Suppressor macrophage (primary cell): ENCODE measurements around the gene MGAT5.
A peak's percentile ranks its signal among the peaks of the same experiment; 100 is the strongest.

Experiments
- DNase-seq, 4 experiments: peaks; one replicate each; pipeline ENCODE4 v3.0.0-alpha.2; 2020 to 2022

MGAT5 gene

DNA sequence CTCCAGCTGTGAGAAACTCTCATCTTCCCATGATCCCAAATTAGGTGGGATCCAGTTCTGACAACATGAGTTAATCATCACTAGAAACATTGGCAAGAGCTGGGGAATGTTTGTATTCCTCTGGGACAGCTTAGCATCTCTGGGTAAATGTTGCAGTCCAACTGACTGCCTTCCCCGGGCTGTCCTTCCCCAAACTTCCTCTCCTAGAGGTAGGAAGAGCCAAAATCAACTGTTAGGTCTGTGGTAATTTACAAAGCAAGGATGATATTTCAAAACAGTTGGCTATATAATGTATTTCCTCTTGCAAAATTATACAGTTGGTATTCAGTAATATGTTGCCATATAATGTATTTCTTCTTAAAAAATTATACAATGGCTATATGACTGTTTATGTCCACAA, 148.5 kb downstream of the MGAT5 start:
- DNase-seq, result peak in 3 of 4 experiments; percentile 13 to 37 (median 35)

DNA sequence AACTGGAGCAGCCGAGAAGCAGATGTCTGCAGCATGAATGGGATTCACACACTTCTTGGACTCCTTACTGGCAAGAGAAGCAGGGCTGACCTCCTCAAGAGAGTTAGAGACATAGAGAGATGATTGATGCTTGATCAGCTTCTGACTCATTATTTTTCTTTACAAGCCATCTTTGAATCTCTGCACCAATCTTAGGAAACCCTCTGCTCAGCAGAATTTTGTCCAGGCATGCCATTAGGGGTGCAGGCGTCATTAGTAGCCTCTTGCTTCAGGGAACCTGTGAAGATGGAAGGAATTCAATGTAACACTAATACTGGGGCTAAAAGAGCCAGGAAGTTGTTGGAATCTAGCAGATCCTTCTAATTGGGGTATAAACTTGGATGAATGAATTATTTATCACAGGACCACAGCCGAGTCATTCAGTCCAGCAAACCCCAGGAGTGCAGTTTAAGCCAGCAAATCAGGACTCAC, 151.8 kb downstream of the MGAT5 start:
- DNase-seq, result no peak

DNA sequence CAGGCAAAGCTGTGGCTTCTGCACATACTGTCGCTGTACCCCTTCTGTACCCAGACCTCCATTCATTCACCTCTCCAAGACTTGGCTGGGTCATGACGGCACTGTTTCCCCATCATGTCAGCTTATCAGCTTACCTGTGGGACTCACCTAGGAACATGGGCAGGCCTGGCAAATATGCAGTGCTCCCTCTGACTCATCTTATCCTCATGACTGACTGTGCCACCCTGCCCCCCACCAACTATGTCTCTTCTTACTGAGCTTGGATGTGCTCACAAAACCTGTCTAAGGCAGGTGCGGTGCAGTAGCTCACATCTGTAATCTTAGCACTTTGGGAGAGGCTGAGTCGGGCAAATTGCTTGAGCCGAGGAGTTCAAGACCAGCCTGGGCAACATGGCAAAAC, 152.4 kb downstream of the MGAT5 start:
- DNase-seq, result no peak

DNA sequence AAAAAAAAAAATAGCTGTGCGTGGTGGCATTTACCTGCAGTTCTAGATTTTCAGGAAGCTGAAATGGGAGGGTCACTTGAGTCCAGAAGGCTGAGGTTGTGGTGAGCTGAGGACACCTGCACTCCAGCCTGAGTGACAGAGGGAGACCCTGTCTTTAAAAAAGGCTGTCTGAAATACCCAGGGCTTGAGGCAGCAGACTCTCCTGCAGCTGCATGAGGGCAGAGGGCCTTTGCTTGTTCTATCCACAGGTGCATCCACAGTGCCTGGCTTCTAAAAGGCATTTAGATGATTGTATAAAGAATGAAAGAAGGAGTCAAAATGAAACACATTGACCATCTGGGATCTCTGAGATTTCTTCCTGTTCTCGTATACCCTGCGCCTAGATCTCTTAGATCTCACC, 152.9 kb downstream of the MGAT5 start:
- no peak for DNase-seq

DNA sequence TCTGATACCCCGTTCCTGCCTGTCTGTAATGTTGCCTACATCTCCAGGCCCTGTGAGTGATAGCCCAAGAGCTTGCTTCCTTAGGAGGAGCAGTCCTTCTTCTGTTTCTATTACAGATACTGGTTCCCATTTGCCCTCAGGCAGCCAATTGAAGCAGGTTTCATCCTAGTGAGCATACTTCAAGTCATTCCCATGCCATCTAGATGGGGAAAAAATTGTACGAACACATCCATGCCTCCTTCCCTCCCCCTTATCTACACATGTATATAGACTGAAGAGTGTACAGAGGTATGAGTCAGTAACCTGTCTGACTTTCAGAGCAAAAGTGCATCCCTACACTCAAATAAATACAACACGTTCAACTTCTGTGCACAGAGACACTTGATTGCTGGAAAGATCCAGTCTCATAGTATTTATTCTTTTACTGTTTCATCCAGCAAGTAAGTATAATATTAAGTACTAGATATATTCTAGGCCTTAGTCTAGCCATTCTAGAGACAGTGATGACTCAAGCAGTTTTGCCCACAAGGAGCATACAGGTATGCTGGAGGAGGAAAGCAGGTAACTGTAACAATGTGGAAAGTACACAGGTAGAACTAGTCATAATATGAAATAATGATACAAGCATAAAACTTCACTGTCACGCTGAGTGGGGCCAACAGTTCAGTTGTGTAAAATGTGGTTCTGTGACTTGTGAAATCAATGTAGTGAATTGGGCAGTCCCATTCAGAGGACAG, 153.4 kb downstream of the MGAT5 start:
- no peak for DNase-seq

DNA sequence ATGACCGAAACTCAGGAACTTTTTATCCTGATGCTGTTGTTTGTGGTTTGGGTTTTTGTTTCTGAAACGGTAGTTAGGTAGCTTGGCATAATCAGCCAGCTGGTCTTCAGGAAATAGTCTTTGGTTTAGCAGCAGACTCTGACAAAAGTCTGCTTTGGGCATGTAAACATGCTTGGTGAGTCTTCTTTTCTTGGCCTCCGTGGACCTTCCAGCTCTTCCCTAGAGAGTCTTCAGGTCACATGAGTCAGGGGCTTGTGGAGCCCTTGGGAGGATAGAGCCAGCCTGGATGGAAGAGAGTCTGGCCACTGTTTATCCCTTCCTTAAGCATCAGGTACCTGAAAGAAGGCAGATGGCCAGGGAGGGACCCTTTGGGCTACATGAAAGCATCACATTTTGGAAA, 154.5 kb downstream of the MGAT5 start:
- no peak for DNase-seq

DNA sequence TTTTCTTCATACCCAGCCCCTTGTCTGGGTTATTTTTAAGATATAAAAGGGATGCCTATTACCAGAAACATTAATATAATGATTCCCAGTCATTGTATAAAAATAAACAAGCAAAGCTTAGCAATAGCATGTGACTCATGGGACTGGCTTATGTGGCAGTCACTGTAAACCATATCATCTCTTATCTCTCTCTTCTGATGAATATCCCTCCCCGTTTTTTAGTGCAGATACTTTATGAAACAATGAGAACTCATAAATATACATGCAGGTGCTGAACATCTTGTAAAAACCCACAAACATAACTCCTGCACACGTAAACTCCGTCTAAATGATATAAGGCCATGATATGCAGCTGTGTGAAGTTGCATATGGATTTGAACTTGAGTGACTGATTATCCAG, 154.9 kb downstream of the MGAT5 start:
- no peak for DNase-seq

DNA sequence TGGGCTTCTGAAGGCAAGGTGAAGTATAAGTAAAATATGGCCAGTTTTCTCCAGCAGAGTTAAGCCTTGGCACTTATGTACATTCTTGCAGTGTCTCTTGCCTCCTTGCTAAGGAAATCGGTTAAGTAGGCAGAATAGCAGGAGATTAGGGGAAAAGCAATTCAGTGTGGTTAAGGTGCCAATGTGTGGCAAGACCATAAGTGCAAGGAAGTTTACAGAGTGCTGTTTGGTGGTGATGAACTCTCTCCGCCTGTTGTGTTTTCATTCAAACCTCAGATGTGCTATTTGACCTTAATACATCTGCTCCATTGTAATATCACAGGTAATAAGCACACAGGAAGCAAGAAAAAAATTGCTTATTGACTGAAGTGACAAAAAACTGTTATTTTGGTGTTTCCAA, 156.1 kb downstream of the MGAT5 start:
- DNase-seq, result no peak

DNA sequence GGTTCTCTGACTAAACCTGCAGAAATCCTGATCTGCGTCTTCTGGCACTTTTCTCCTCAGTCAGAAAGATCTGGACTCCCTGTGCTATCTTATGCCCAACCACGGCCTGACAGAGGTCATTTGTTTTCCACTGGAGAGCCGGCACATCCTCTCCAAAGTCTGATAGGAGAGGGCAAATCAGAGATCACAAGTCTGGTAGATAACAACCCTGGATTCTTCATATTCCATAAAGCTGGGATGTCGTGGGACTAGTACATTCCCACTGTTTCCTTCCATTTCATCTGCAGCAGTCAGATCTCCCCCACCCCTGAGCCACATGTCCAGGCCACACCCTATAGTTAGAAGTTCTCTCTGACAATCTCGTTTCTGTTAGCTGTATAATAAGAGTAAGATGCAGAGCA, 157.0 kb downstream of the MGAT5 start:
- no peak for DNase-seq

DNA sequence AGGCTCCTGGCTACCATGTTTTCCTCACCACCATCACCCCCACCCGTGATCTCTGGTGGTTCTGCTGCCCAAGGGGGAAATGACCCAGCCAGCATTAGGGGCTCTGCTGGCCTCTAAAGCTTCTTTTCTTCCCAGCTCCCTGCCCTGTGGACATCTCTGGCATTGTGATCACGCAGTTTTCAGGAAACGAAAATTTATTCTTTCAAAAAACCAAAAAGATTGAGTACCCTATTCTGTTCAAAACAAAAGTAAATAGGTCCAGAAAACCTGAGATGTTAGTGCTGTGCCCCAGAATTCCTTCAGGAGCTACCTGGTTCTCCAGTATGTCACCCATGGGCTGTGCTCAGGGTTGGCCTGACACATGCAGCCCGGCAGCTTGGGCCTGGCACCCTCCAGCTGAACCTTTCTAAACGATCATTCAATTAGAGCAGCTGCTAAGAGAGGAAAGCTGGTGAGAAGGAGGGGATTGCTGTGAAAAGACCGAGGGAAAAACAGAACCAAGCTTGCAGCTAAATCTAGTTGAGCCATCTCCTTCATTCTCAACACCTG, 157.5 kb downstream of the MGAT5 start:
- DNase-seq, result no peak

DNA sequence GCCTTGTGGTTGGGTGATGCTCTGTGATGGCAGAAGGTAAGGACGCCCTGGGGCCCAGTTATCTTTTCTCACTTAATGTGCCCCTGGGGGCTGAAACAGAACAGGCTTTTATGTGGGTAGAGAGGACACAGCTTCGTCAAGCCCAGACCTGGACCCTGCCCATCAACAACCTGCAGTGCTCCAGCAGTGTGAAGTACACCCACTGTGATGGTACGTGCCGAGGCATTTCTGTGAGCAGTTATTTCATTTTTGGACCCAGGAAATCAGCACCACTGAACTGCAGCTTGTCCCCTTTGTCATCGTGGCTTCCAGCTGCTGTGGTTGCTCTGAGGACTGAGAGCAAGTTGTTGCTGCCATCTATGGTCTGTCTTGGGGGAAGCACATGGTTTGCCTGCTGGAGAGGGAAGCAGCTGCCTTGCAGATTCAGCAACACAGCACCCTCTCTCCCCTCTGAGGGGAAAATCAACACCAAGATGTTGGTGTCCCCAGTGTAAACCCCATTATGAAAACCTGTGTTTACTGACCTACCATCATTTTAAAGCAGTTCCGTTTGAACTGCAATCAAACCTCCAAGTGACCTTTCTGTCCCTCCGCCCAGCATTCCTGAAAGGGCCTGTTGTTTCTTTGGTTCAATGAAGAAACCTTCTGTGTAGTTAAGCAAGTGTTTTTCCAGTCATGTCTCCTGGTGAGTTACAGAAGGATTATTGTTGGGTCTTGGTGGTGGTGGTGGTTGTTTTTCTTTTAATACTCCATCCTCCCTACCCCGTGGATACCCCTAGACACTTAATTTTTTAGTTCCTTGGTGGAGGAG, 158.2 kb downstream of the MGAT5 start:
- DNase-seq, result peak; percentile 35 to 64 (median 50)

DNA sequence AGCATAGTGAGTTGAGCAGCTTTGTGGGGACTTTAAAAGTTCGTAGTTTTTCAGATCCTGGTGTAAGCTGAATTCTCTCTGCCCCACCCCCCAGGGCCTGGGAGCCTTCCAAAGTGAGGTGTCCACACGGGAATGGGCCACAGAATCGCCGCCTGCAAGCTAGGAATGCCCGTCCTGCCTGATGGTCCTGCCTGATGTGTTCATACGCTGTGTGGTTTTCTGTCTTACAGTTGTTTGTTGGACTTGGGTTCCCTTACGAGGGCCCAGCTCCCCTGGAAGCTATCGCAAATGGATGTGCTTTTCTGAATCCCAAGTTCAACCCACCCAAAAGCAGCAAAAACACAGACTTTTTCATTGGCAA, 158.7 kb downstream of the MGAT5 start:
- no peak for DNase-seq

DNA sequence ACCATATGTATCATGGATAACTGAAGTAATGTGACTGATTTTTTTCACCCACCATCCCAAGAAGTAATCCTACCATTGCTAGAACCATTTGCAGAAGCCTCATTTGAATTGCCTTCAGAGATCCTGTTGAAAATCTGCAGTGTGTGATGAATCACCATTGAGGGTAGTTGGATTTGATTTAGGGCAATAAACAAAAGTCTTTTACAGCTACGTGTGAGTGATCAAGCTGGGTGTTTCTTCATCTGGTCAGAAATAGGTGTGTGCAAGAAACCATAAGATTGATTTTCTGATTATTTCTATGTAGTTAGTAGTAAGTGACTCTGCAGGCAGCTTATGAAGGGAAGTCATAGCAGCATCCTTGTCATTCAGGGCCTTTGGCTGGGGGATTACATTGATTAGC, 159.6 kb downstream of the MGAT5 start:
- no peak for DNase-seq

DNA sequence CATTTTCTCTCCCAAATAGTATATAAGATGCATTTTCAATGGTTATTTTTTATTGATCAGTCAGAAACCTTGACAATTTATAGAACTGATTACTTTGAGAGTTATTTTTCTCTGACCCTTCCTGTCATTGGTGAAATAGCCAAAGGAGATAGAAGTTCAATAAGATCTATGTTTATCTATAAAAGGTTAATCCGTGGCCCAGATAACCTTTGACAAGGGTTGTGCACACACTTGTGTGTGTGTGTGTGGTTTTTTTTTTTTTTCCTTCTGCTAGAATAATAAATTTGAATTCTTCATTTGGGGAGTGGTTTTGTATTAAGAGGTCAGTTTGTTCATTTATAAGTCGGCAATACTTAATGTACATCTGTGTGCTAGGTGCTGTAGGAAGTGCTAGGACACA, 160.0 kb downstream of the MGAT5 start:
- no peak for DNase-seq

DNA sequence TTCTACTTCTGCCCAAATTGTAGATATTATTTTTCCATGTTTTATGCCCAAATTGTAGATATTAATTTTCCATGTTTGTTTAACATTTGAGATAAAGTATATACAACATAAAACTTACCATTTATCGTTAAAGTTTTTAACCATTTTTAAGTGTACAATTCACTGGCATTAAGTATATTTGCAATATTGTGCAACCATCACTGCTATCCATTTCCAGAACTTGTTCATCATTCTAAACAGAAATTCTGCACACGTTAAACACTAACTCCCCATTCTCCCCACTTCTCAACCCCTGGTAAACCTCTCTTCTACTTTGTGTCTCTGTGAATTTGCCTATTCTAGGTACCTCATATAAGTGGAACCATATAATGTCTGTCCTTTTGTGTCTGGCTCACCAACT, 162.1 kb downstream of the MGAT5 start:
- DNase-seq, result no peak

DNA sequence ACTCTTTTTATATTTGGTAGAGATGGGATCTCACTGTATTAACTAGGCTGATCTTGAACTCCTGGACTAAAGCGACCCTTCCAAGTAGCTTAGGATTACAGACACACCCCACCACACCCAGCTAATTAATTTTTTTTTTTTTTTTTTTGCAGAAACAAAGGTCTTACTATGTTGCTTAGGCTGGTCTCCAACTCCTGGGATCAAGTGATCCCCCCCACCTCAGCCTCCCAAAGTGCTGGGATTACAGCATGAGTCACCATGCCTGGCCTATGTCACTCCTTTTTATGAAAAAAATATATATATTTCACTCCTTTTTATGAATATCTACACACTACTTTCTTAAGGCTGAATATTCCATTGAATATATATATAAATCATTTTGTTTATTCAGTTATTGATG, 162.8 kb downstream of the MGAT5 start:
- DNase-seq, result no peak

DNA sequence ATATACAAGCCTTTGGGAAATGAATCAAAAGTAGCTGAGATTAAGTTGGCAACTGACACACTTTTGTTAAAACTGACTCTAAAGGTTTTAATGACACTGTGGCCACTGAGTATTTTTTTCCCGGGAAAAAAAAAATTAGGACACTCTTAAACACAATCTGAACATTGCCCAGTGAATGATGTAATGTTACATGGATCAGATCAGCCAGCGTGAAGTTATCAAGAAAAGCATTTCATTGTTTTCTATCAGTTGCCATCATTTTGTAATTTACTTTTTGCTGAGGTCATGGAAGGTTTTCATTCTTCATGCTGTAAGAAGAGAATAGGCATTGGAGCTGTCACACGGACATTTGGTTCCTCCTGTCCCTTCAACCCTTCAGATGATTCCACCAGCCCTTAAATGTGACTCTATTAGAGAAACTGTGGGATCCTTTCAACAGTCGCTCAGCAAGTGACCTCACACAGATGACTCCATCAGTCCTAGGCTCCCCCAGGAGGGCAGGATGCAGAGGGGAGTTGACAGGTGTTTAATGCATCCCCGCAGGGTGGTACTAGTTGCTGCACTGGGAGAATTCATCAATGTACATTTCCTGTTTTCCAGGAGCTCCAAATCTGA, 164.2 kb downstream of the MGAT5 start:
- DNase-seq, result no peak

DNA sequence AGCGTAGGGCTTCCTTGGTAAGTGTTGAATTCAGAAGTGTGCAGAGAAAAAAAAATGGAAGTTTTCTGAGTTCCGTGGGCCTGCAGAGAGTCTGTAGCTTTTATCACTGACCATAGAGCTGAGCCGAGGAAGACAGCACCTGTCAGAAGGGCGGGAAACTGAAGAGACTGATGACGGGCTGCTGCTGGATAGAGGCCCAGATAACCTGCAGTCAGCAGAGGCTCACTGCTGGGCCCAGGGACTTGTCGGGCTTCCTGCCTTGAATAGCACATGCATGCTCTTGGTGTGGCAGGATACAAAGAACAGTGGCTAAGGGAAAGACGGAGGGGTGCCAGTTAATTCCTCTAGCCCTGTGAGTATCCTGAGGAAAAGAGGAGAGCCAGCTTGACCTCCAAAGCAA, 166.4 kb downstream of the MGAT5 start:
- no peak for DNase-seq

DNA sequence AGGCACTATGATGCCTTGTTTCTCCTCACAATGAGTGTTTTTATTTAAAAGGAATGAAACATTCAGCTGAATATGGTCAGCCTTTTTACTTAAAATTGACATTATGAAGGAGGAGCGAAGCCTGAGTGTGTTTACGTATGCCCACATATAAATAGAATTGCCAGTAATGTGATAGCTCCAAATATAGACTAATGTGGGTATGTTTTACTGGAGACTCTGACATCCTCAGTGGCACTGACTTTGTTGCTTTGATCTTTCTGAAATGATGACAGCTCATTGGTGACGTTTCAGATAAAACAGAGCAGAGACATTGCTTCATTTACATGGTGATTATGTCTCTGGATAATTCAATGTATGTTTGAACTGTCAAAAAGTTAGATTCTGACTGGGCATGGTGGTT, 167.0 kb downstream of the MGAT5 start:
- no peak for DNase-seq

DNA sequence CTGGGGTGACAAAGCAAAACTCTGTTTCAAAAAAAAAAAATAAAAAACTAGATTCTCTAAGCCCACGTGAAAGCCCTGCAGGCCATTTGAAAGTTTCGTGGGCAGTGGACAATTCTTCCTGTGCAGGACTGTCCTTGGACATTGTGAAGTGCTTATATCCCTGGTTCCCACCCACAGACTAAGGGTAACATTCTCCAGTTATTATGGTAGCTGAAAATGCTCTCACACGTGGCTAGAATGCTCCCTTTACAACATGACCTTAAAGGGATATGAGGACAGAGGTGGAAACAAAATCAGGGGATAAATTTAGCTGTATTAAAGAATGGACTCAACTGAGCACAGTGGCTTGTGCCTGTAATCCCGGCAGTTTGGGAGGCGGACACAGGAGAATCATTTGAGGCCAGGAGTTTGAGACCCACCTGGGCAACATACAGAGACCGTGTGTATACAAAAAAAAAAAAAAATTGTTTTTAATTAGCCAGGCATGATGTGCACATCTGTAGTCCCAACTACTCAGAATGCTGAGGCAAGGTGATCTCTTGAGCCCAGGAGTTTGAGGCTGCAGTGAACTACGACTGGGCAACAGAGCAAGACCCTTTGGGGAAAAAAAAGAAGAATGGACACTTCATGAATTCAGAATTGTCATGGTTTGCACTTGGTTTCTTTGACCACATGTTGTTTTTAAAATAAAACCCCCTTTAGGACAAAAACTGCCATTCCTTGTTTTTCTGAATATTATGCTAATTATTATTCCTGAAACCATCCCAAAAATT, 167.9 kb downstream of the MGAT5 start:
- no peak for DNase-seq

DNA sequence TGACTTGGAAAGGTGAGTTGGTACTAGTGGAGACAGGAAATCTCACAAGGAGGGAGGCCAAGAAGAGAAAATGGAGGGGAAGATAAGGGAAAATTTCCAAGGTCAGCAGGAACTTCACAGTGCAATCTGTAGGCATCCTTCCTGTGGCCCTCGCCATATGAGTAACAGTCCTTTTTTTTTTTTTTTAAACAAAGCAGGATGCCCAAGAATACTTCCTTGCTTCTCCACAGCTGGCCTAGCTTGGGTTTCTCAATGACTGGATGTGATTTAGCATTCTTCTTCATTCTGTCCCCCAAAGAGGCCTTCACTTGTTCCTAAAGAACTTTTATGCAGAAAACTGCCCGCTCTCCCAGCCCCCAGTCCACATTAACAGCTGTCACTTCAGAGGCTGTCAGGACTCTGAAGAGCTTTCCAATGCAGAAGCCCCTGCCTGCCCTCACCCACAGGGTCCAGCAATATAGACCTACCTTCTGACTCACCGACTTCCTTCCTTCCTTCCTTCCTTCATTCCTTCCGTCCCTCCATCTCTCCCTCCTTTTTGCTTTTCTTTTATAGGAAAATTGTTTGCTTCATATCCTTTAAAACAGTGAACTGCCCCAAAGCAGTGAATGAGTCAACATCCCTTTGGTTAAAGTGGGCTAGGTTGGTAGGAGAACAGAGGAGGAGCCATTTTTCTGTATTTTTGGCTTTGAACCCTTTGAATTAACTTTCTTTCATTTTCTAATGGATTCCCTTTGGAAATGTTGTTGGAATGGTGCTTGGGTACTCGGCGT, 172.0 kb downstream of the MGAT5 start:
- DNase-seq, result no peak

DNA sequence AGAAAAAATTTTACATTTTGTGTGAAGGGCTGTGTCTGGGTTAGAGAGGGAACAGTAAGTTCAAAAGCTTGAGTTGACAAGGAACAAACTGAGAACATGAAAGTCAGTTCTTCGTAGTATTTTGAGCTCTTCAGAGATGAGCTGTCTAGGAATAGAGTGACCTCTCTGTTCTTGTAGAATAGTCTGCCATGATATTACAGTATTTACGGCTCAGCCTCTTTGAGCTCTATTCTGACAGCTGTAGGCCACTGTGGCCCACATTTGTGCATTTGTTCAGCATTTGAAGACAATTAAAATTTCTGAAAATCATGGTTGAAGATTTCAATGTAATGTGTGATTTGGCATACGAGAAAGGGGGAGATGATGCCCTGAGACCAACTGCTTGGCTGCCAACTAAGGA, 172.8 kb downstream of the MGAT5 start:
- DNase-seq, result no peak
